Vagina (tissue), 2 donors: ENCODE measurements around the gene LDB1.

ENCODE experiments used
- POLR2A ChIP-seq, 2 donors: fragments of 450-650 bp; IDR thresholded peaks; one replicate each; pipeline ENCODE4 v1.6.1; 2017; ENCODE audit warnings: antibody characterized with exemption in 2 of 2, mild to moderate bottlenecking in 2 of 2, moderate library complexity in 2 of 2
- POLR2AphosphoS5 ChIP-seq, 2 donors: sonication (generic); formaldehyde crosslinking; IDR thresholded peaks; one replicate each; pipeline ENCODE4 v1.9.0; 2017; ENCODE audit warnings: antibody characterized with exemption in 2 of 2, mild to moderate bottlenecking in 2 of 2, low read depth in 1 of 2; ENCODE audit not compliant: insufficient read depth in 1 of 2
- TF ChIP-seq, protein P1 (sequence below), 3 experiments: fragments of 450-650 bp in 2 of 3; fragments of 200-600 bp in 1 of 3; sonication (generic) in 1 of 3; IDR thresholded peaks; one replicate each; pipeline ENCODE4 v1.5.1; 2017 to 2019; ENCODE audit warnings: antibody characterized with exemption in 3 of 3, mild to moderate bottlenecking in 2 of 3, moderate library complexity in 2 of 3

DNA sequence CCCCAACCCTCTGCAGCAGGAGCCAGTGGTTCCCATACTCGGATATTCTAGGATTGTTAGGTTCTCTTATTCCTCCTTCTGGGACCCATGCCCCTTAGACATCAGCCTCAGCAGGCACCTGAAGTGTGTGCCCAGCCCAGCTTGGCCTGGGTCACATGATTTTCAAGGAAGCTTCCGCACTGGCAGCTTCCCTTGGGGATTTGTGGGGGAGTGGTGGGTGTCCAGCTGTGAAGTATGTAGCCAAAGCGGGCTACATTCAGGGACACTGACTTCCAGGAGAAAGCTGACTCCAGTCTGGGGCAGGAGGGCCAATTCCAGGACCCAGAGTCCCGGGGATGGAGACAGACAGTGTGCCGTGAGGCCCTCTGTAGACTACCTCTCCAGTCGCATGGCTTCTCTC lies 1.3 kb downstream of the LDB1 start:
- TF ChIP-seq POLR2A (IDR thresholded peaks at IDR 0.05) (no peak), POLR2AphosphoS5 (IDR thresholded peaks at IDR 0.05; ENCODE audit: insufficient read depth in 1 of 2, low read depth in 1 of 2) (peak in 1 of 2 donors; percentile 29)
- TF ChIP-seq, protein P1, sequence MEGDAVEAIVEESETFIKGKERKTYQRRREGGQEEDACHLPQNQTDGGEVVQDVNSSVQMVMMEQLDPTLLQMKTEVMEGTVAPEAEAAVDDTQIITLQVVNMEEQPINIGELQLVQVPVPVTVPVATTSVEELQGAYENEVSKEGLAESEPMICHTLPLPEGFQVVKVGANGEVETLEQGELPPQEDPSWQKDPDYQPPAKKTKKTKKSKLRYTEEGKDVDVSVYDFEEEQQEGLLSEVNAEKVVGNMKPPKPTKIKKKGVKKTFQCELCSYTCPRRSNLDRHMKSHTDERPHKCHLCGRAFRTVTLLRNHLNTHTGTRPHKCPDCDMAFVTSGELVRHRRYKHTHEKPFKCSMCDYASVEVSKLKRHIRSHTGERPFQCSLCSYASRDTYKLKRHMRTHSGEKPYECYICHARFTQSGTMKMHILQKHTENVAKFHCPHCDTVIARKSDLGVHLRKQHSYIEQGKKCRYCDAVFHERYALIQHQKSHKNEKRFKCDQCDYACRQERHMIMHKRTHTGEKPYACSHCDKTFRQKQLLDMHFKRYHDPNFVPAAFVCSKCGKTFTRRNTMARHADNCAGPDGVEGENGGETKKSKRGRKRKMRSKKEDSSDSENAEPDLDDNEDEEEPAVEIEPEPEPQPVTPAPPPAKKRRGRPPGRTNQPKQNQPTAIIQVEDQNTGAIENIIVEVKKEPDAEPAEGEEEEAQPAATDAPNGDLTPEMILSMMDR (IDR thresholded peaks at IDR 0.05): no peak
